Mammary epithelial cell (primary cell): ENCODE data around the gene NAV3.

Source experiments
- CTCF ChIP-seq, 2 donors: IDR thresholded peaks in 1 of 2; conservative IDR thresholded peaks in 1 of 2; 2 replicates each; pipeline ENCODE4 v1.5.1; 2011 to 2012; ENCODE audit warnings: inconsistent platforms in 2 of 2, low read length in 2 of 2, mild to moderate bottlenecking in 2 of 2, control low read depth in 1 of 2, low read depth in 1 of 2; ENCODE audit not compliant: insufficient read depth in 1 of 2; ENCODE audit errors: extremely low read depth in 1 of 2
- EZH2 ChIP-seq: IDR thresholded peaks from 2 replicates; pipeline ENCODE4 v1.6.1; 2012; ENCODE audit warnings: low read length, inconsistent platforms, borderline replicate concordance

- TF ChIP-seq CTCF (conservative IDR thresholded peaks at IDR 0.05 in 1 of 2, IDR thresholded peaks at IDR 0.05 in 1 of 2; ENCODE audit: extremely low read depth in 1 of 2, insufficient read depth in 1 of 2, low read depth in 1 of 2, low read length in 2 of 2), result no peak
- TF ChIP-seq EZH2, result no peak
Observed at GRCh38 chr12:77786675-77787074, 44.0 kb upstream of the NAV3 start.
